ENCODE data around the gene WDR55. TPM values are rescaled to one million over a fixed set of nuclear protein-coding genes. Genes with fewer than 3 reads are reported as not detected.

The WDR55 gene
- total and polyA plus RNA-seq, 2 of the 8 experiments (the other 6 are each of a cell fraction or from before 2014, with no cell fraction given), result 15.3 to 22.7 TPM

DNA sequence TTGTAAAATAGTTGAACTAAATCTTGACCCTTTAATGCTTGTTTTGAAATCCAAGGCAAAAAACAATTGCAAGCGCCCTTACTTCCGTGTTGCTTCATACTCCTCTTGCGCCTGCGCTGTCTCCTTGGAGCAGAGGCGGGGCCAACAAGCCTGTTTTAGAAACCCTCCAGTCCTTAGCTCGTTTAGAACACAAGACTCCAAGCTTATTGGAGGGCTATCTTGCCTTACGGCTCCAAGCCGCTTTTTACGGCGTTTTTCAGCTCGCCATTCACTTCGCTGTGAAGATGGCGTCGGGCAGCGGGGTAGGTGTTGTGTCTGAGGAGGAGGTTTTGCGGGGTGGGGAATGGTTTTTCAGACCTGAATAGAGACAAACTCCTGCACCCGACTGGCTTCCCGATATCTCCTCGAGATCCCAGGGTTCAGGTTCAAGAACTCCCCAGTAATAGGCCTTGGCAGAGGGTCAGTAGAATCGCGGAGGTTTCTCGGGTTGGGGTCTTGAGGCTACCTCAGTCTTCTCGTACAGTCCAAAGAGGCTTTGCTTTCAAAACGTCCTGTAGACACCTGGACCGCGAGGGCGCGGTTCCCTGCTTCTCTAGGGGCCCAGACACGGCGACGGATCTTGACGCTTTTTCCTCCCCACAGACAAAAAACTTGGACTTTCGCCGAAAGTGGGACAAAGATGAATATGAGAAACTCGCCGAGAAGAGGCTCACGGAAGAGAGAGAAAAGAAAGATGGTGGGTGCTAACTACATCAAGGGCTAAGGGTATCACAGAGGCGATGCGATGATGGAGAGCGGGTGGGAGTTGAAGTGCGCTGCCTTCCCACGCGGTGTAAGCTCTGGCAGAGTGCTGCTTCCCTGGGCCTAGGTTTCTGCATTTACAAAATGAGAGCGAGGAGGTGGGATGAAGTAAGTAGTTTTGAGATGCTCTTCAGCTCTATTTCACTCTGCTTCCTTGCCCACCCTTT lies 35.8 kb downstream of the WDR55 start, which contains the start of gene ZMAT2 (continued):
- no peak for TF ChIP-seq RBBP5 (IDR thresholded peaks at IDR 0.05; ENCODE audit: borderline replicate concordance, low read depth, low read length)
- peak; percentile 89 for TF ChIP-seq PHF8 (conservative IDR thresholded peaks at IDR 0.05; ENCODE audit: low read depth, low read length)
- no peak for TF ChIP-seq FOSL1 (IDR thresholded peaks at IDR 0.05; ENCODE audit: insufficient read depth, low read depth, low read length)
- peak; percentile 97 for TF ChIP-seq YY1 (IDR thresholded peaks at IDR 0.05; ENCODE audit: low read depth, low read length)
- peak; percentile 74 for TF ChIP-seq NRF1 (IDR thresholded peaks at IDR 0.05; ENCODE audit: low read depth, low read length)
- TF ChIP-seq, protein P1, sequence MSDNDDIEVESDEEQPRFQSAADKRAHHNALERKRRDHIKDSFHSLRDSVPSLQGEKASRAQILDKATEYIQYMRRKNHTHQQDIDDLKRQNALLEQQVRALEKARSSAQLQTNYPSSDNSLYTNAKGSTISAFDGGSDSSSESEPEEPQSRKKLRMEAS (IDR thresholded peaks at IDR 0.05), result no peak
- TF ChIP-seq CHD2 (IDR thresholded peaks at IDR 0.05; ENCODE audit: low read length), result no peak
- TF ChIP-seq KDM5A (IDR thresholded peaks at IDR 0.05; ENCODE audit: low read length), result peak; percentile 87
- peak; percentile 94 for TF ChIP-seq TAF7 (optimal IDR thresholded peaks at IDR 0.05; ENCODE audit: borderline replicate concordance, low read depth, low read length)
- TF ChIP-seq SP1 (IDR thresholded peaks at IDR 0.05; ENCODE audit: low read depth, low read length), result peak; percentile 64; the same call in 1 of the 2 replicates
- TF ChIP-seq ZNF274 (IDR thresholded peaks at IDR 0.05; ENCODE audit: borderline replicate concordance, extremely low read depth, low read length), result no peak
- TF ChIP-seq EGR1 (IDR thresholded peaks at IDR 0.05; ENCODE audit: borderline replicate concordance, low read depth, low read length), result no peak
- TF ChIP-seq ATF3 (IDR thresholded peaks at IDR 0.05; ENCODE audit: insufficient read depth, low read depth, low read length), result peak; percentile 88
- TF ChIP-seq SP2 (IDR thresholded peaks at IDR 0.05; ENCODE audit: low read length), result no peak

Data from H1 (cell line).